Diencephalon (tissue), 1 donor: Measurements from ENCODE around the gene NUBP1. TPM values are rescaled to one million over a fixed set of nuclear protein-coding genes. Genes with fewer than 3 reads are reported as not detected.

Source experiments
- small RNA-seq: library from RNA; depleted of rRNA; stranded (forward); fragments of <200 nt; gene quantifications from one replicate; pipeline ENCODE3, GENCODE V24; 2014
- total RNA-seq: library from RNA; depleted of rRNA; stranded (reverse); fragments of >200 nt; gene quantifications from one replicate; pipeline ENCODE4 v1.2.3, GENCODE V29; 2014

Gene NUBP1
- total RNA-seq, result 13.4 TPM

GRCh38 chr16:10743610-10744369 is at the start of gene NUBP1:
NUBP1 (plus strand) TSS chr16:10743842; CDS start chr16:10743864, 22 bp downstream.

GRCh38 chr16:10694830-10695229 is 48.8 kb upstream of the NUBP1 start, which contains the start of gene TEKT5:
TEKT5 (minus strand) TSS chr16:10694930; CDS start chr16:10694873, 57 bp downstream.

GRCh38 chr16:10817963-10818941 is 74.6 kb downstream of the NUBP1 start, which contains the start of gene TVP23A:
TVP23A (minus strand) TSS chr16:10818794; CDS start chr16:10818493, 301 bp downstream.

Small RNA genes within 50 kb of the gene (small RNA-seq; reads per million reads assigned to genes)
- not detected for gene MTND4LP24
- not detected for gene MTND6P33

Other genes with a start within 250 kb of the NUBP1 start
- gene EMP2, start 163.2 kb upstream of the NUBP1 start, total RNA-seq, result 6.0 TPM
- gene TEKT5, start 48.9 kb upstream of the NUBP1 start, total RNA-seq, result 1.2 TPM
- gene TVP23A, start 75.0 kb downstream of the NUBP1 start, total RNA-seq, result 20.8 TPM
- 1.2 TPM for gene CIITA, start 133.4 kb downstream of the NUBP1 start, total RNA-seq
- 24.0 TPM for gene DEXI, start 198.6 kb downstream of the NUBP1 start, total RNA-seq
- 35.3 TPM for gene CLEC16A, start 200.7 kb downstream of the NUBP1 start, total RNA-seq